SW 1271 (cell line): Measurements from ENCODE around the gene TMEM53.

ENCODE experiments used
- DNase-seq, 2 experiments: peaks; one replicate each; lab custom pipeline; 2025; lab: John Stamatoyannopoulos, UW

TMEM53 gene

GRCh38 chr1:44603718-44604117 lies 70.6 kb downstream of the TMEM53 start:
- no peak for DNase-seq
